ENCODE measurements around the gene HOXC10.

Gene HOXC10
- long read RNA-seq, result 0 reads

- H3K27ac ChIP-seq (replicated peaks), result peak within 1 kb of the TSS; percentile 69
- H3K27me3 ChIP-seq (ENCODE audit: insufficient read depth, poor library complexity, severe bottlenecking), result peaks cover 42% of the 10 kb centered on the region
- H3K4me3 ChIP-seq (replicated peaks; ENCODE audit: insufficient read depth, low read length), result no peak within 1 kb of the TSS
- peak in 1 of 2 experiments; percentile 58 for DNase-seq (ENCODE audit: low read depth in 1 of 2, low spot score in 1 of 2)
- TF ChIP-seq SPI1 (IDR thresholded peaks at IDR 0.05; ENCODE audit: borderline replicate concordance, low read depth) (no peak), GABPA (IDR thresholded peaks at IDR 0.05; ENCODE audit: low read depth) (no peak), CTCF (IDR thresholded peaks at IDR 0.05; ENCODE audit: insufficient read depth, low read length) (no peak), POLR2AphosphoS5 (IDR thresholded peaks at IDR 0.05; ENCODE audit: low read depth) (no peak)
- TF ChIP-seq, protein P1, sequence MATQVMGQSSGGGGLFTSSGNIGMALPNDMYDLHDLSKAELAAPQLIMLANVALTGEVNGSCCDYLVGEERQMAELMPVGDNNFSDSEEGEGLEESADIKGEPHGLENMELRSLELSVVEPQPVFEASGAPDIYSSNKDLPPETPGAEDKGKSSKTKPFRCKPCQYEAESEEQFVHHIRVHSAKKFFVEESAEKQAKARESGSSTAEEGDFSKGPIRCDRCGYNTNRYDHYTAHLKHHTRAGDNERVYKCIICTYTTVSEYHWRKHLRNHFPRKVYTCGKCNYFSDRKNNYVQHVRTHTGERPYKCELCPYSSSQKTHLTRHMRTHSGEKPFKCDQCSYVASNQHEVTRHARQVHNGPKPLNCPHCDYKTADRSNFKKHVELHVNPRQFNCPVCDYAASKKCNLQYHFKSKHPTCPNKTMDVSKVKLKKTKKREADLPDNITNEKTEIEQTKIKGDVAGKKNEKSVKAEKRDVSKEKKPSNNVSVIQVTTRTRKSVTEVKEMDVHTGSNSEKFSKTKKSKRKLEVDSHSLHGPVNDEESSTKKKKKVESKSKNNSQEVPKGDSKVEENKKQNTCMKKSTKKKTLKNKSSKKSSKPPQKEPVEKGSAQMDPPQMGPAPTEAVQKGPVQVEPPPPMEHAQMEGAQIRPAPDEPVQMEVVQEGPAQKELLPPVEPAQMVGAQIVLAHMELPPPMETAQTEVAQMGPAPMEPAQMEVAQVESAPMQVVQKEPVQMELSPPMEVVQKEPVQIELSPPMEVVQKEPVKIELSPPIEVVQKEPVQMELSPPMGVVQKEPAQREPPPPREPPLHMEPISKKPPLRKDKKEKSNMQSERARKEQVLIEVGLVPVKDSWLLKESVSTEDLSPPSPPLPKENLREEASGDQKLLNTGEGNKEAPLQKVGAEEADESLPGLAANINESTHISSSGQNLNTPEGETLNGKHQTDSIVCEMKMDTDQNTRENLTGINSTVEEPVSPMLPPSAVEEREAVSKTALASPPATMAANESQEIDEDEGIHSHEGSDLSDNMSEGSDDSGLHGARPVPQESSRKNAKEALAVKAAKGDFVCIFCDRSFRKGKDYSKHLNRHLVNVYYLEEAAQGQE (IDR thresholded peaks at IDR 0.05; ENCODE audit: insufficient replicate concordance, low read depth), result no peak
These were observed at the start of gene HOXC10 for GRCh38 chr12:53984901-53985691. Gene HOXC10 (plus strand): TSS chr12:53985146. CDS start chr12:53985260, 114 bp downstream.

DNA sequence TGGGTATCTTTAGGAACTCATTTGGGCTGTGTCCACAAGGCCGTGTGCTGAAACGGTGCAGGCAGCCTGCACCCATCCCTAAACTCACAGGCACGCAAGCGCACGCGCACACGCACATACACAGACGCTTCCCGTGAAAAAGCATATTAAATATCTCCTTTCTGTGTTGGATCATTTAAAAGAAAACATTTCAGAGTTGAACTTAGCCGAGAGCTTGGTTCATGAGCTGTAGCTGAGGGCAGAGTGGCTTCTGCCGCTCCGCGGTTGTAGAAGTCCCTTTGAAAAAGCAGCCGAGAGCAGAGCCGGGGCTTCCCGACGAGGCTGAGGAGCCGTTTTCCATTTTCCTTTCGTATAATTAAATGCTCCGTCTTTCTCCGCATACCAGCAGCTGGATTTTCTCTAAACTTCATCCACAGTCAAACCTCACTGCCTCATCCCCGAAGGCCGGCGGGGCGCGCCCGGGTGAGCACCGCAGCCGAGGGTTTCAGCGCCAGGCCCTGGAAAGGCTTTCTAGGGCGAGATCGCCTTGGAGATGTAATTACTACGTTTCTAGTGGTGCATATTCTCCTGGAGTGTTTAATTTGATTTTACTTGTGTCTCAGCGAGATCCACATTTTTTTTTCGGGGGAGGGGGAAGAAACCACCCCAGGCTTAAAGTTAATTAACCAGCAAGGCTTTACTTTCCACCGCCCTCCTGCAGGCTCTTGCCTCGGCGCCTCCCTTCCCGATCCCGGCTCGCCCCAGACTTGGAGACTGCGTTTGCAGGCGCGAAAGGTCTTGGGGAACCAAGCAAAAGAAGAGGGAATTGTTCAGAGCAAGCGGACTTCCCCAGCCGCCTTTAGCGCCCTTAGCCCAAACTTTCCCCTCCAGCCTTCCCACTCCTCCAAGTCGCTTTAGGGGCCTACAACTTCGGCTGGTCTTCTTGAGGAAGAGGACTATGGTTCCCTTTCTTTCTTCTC lies 49.3 kb upstream of the HOXC10 start:
- DNase-seq (ENCODE audit: low read depth in 1 of 2, low spot score in 1 of 2), result no peak
- no peak overlapping the region for H3K4me3 ChIP-seq (replicated peaks; ENCODE audit: insufficient read depth, low read length)
- no peak for TF ChIP-seq POLR2AphosphoS5 (IDR thresholded peaks at IDR 0.05; ENCODE audit: low read depth)
- no peak for TF ChIP-seq SPI1 (IDR thresholded peaks at IDR 0.05; ENCODE audit: borderline replicate concordance, low read depth)
- TF ChIP-seq, protein P1 (IDR thresholded peaks at IDR 0.05; ENCODE audit: insufficient replicate concordance, low read depth), result no peak
- TF ChIP-seq CTCF (IDR thresholded peaks at IDR 0.05; ENCODE audit: insufficient read depth, low read length), result no peak
- TF ChIP-seq GABPA (IDR thresholded peaks at IDR 0.05; ENCODE audit: low read depth), result no peak
- H3K27me3 ChIP-seq (ENCODE audit: insufficient read depth, poor library complexity, severe bottlenecking), result peaks cover 88% of the 10 kb centered on the region
- H3K27ac ChIP-seq (replicated peaks), result no peak overlapping the region

- no peak for DNase-seq (ENCODE audit: low read depth in 1 of 2, low spot score in 1 of 2)
- H3K4me3 ChIP-seq (replicated peaks; ENCODE audit: insufficient read depth, low read length), result no peak overlapping the region
- no peak for TF ChIP-seq SPI1 (IDR thresholded peaks at IDR 0.05; ENCODE audit: borderline replicate concordance, low read depth)
- no peak for TF ChIP-seq CTCF (IDR thresholded peaks at IDR 0.05; ENCODE audit: insufficient read depth, low read length)
- no peak for TF ChIP-seq POLR2AphosphoS5 (IDR thresholded peaks at IDR 0.05; ENCODE audit: low read depth)
- TF ChIP-seq, protein P1 (IDR thresholded peaks at IDR 0.05; ENCODE audit: insufficient replicate concordance, low read depth), result no peak
- TF ChIP-seq GABPA (IDR thresholded peaks at IDR 0.05; ENCODE audit: low read depth), result no peak
- H3K27me3 ChIP-seq (ENCODE audit: insufficient read depth, poor library complexity, severe bottlenecking), result peaks cover 82% of the 10 kb centered on the region
- no peak overlapping the region for H3K27ac ChIP-seq (replicated peaks)
These were observed 47.8 kb upstream of the HOXC10 start for GRCh38 chr12:53937099-53937498.
